Activated CD8-positive, alpha-beta memory T cell treated with anti-CD3 and anti-CD28 coated beads for 36 hours (primary cell): ENCODE results near the gene EYS. TPM values are rescaled to one million over a fixed set of nuclear protein-coding genes. Genes with fewer than 3 reads are reported as not detected.

Source experiments
- CTCF ChIA-PET: fragments of 350-600 bp; sonication (Branson Sonifier 250); formaldehyde crosslinking; loops from one replicate; lab custom pipeline; 2021; ENCODE audit warnings: antibody characterized with exemption; lab: Charles Lee
- POLR2A ChIA-PET: fragments of 350-600 bp; sonication (Branson Sonifier 250); formaldehyde crosslinking; loops from one replicate; lab custom pipeline; 2021; ENCODE audit warnings: antibody characterized with exemption; lab: Charles Lee
- total RNA-seq, 2 experiments: library from RNA; stranded (reverse); gene quantifications; one replicate each; pipeline ENCODE4 v1.2.3, GENCODE V29; 2021

EYS gene
- total RNA-seq, 2 experiments from 2014 or later = not detected

- POLR2A ChIA-PET = no interaction called here
- CTCF ChIA-PET = no interaction called here
These were observed 2030.5 kb downstream of the EYS start for GRCh38 chr6:63676412-63677114.

- POLR2A ChIA-PET = no interaction called here
- CTCF ChIA-PET = no interaction called here
These were observed 2031.9 kb downstream of the EYS start for GRCh38 chr6:63675138-63675537.

- CTCF ChIA-PET = no interaction called here
- POLR2A ChIA-PET = no interaction called here
These were observed 2032.4 kb downstream of the EYS start for GRCh38 chr6:63674635-63675034.

GRCh38 chr6:63673692-63674091 lies 2033.3 kb downstream of the EYS start:
- CTCF ChIA-PET = no interaction called here
- POLR2A ChIA-PET = no interaction called here

- CTCF ChIA-PET = no interaction called here
- POLR2A ChIA-PET = no interaction called here
These were observed 2034.4 kb downstream of the EYS start for GRCh38 chr6:63672582-63673129.

- ChIA-PET CTCF (no interaction called here), POLR2A (no interaction called here)
These were observed 2035.8 kb downstream of the EYS start for GRCh38 chr6:63671098-63671754.
